ENCODE data around the gene FAM32A.

The FAM32A gene

DNA sequence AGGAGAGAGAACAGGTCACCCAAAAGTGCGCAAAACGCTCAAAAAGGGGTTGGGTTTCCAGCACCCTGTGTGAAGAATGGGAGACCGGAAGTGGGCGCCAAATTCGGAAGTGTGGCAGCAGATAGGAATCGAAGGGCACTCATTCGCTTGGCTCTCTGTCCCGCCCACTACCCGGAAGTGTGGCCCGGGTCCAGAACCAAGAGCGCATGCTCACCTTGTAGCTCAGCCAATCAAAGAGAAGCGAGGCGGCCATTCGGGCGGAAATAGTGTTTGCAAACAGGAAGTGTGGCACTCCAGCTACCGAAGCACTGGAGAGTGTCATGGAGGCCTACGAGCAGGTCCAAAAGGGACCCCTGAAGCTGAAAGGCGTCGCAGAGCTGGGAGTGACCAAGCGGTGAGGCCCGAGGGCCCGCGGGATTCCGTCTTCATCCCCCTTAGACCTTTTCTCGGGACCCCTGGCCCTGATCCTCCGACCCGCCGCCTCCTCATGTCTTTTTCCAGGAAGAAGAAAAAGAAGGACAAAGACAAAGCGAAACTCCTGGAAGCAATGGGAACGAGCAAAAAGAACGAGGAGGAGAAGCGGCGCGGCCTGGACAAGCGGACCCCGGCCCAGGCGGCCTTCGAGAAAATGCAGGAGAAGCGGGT, at the start of gene FAM32A:
FAM32A (plus strand) TSS at position 288 of the 645 bp plus-strand sequence; CDS start at position 321, 33 bp downstream.
- peak; percentile 98 for FAIRE-seq

DNA sequence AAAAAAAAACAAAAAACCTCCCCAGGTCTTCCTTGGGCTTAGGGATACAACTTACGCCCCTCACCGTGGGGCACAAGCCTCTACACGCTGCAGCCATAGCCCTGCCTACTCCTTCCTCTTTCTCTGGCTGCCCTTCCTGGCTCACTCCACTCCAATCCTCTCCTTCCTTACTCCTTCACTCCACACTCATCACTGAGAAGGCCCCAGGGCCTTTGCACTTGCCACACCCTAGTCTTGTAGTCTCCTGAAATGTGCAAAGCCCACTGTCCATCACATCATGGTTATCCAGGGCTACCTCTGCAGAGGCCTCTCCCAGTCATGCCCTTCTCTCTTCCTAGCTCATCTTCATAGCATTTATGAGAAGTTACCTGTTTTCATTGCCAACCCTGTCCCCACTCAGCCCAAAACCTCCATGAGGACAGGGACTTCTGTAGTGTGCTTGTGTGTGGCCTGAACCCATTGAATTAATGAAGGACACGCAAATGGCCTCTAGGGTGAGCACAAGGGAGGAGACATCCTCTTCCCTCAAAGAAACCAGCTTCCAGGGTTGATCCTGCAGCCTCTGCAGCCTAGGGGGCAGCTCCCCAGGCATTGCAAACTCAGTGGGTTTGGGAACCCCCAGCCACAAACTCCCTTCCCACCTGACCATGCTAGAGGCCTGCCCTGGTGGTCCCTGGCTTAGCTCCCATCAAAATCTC, 49.6 kb upstream of the FAM32A start:
- no peak for FAIRE-seq

DNA sequence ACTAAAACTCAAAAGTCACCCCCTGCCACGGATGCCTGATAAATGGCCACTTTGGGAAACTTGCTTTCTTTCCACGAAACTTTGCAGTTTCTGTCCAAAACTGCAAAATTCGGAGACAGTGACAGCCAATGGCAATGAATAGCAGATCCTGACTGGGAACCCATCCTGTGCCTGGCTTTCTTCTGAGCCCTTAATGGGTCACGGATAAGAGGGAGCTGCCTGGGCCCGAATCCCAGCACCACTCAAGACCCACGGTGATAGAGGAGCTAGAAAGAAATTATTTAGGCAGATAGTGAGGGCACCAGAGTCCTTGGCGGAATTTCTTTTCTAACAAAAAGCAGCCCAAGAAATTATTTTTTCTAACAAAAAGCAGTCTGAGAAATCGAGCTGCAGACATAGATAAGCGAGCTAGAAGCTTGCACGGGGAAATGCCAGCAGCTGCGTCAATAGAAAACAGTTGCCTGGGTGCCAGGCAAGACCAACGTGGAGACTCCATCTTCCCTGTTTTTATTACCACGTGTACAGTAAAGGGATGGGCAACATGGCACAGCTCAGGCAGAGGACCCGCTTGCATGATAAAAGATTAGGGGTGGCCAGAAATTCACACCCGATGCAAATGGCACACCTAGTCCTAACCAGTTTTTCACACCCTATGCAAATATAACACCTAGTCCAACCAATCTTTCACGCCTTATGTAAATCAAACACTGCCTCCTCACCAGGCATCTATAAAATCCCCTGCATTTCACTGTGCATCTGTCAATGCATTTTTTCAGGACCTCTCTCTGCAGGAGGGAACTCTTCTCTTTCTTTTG, 48.8 kb upstream of the FAM32A start:
- no peak for FAIRE-seq

DNA sequence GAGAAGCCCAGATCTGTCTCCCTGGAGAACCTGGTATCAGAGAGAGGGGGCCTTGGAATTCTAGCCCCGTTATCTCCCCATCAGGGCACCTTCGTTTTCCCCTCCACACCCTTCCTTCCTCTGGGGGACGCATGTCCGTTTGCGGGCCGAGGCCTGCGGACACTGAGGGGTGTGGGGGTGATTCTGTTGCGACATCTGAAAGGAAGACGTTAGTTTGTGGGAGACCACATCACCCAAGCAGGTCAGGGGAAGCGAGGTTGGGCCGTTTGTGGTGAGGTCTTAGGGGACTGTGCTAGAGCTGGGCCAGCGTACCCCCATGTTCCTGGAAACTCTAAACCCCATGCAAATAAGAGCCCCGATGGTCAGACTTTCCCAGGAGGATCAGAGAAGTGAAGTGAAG, 45.5 kb upstream of the FAM32A start:
- no peak for FAIRE-seq

DNA sequence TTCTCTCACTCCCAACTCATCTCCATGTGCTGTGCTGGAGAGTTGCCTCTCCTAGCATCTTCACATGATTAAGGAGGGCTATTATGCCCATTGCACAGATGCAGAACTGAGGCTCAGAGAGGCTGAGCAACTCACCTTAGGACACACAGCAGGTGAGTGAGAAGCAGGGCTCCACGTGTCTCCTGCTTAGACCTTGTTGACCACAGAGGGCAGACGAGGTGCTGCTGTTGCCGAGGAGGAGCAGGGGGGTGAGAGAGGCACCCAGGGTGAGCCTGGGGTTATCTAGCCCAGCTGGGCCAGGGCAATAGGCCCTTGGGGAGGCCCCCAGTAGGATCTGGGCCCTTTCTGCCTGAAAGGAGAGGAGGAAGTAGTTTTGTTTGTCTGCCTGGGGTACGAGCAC, 44.2 kb upstream of the FAM32A start:
- no peak for FAIRE-seq

DNA sequence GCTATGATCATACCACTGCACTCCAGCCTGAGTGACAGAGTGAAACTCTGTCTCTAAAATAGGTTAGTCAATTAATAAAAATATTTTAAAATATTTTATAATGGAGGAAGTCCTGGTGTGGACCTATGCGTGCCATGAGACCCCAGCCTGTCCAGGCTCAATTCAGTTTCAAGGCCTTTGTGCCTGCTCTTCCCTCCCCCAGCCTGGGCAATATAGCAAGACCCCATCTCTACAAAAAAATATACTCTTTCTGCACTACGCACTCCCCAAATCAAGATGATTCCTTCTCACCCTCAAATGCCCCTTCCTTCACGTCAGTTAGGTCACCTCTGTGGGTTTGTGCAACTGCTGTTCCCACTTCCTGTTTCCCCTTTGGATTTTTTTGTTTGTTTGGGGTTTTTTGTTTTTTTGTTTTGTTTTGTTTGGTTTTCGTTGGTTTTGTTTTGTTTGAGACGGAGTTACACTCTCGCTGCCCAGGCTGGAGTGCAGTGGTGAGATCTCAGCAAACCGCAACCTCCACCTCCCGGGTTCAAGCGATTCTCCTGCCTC, 43.1 kb upstream of the FAM32A start:
- FAIRE-seq = no peak

DNA sequence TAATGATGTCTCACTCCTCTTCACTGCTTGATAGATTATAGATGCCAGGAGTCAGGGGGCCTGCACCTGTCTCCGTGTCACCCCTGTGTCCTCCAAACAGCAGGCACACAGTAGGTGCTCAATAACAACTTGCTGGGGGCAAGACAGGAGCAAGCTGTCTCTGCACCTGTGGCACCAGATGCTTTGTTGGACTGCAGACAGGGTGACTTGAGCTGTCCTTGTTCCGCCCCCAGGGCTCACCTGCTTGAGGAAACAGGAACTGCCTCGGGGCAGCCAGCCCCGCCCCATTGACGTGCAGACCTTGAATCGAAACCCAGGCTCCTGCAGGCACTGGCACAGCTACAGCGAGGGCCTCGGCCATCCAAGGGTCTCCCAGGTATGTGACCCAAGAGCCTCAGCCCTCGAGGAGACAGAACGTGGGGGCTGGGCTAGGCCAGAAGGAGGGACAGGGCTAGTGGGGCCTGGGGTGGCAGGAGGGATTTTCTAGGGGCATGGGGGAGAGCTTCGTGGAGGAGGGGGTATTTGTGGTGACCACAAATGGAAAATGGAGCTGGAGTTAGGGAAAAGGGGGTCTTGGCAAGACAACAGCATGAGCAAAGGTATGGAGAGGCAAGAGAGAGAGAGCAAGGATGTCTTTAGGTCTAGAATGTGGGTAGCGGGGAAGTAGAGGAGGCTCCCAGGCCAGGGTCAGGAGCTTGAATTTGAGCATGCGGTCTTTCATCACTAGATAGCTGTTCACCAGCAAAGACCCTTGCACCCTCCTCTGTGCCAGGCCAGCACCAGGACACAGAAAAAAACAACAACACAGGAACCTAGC, 41.6 kb upstream of the FAM32A start, which contains the start of gene HSH2D:
HSH2D (plus strand) TSS at position 287 of the 817 bp plus-strand sequence. CDS start 5,066 bp downstream, outside the sequence.
- FAIRE-seq = no peak

DNA sequence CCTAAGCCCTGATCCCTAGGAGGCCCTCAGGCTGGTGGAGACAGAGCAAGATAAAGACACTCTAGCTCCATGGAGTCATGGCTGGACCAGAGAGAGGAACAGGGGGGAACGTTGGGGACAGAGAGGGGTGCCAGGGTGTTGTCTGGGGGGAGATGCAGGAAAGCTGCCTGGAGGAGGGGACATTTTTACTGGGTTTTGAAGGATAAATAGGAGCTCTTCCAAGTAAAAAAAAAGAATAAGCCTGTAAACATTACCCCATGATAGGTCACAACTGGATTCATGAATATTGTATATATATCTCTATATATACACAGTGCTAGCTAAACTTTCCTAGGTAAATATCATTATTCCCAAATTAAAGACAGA, 41.0 kb upstream of the FAM32A start:
- FAIRE-seq = no peak

DNA sequence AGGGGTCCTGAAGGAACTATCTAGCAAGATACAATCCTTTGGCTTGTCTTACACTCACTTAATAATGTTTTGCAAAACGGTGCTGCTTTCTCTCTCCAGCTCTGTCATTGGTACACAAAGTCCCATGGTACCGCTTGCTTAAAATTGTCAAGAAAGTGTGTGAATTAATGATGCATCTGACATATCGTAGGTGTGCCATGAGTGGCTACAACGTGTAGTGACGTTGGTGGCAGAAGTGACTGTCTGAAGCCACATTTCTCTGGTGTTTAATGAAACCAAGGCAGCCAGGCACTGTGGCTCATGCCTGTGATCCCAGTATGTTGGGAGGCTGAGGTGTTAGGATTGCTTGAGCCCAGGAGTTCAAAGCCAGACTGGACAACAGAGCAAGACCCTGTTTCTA, 39.1 kb upstream of the FAM32A start:
- FAIRE-seq = no peak

DNA sequence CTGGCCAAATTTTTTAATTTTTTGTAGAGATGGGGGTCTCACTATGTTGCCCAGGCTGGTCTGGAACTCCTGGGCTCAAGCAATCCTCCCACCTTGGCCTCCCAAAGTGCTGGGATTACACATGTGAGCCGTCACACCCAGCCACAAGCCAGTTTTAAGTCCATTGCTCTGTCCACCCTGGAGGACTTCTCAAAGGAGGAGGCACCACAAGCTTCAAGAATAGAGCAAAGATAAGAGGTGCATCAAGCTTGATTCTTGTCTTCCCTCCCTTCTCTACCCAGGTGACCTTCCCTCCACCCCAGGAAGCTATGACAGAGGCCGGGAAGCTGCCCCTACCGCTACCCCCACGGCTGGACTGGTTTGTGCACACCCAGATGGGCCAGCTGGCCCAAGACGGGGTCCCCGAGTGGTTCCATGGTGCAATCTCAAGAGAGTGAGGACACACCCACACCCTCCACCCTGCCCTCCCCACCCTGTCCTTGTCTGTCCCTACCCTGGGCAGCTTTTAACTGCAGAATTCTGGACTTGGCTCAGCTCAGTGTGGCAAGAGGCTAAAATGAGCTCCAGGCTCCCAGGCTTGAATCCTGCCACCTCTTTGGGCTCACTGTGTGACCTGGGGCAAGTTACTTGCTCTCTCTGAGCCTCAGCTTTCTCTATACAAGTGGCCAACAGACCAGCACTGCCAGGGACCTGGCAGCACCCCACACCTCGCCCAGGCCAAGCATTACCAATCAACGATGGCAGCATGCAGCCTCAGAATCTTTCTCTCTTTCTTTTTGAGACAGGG, 36.6 kb upstream of the FAM32A start:
- FAIRE-seq = no peak

DNA sequence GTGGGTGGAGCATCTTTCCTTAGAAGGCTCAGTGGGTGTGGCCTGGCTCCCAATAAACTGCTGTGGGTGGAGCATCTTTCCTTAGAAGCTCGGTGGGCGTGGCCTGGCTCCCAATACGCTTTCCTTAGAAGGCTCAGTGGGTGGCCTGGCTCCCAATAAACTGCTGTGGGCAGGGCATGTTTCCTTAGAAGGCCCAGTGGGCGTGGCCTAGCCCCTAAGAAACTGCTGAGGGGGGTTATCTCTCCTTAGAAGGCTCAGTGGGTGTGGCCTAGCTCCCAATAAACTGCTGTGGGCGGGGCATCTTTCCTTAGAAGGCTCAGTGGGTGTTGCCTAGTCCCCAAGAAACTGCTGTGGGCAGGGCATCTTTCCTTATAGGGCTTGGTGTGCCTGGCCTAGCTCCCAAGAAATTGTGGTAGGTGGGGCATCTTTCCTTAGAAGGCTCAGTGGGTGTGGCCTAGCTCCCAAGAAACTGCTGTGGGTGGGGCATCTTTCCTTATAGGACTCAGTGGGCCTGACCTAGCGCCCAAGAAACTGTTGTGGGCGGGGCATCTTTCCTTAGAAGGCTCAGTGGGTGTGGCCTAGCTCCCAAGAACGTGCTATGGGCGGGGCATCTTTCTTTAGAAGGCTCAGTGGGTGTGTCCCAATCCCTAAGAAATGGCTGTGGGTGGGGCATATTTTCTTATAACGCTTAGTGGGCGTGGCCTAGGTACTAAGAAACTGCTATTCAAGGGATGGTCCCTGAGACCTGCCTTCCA, 31.5 kb upstream of the FAM32A start:
- FAIRE-seq = no peak

DNA sequence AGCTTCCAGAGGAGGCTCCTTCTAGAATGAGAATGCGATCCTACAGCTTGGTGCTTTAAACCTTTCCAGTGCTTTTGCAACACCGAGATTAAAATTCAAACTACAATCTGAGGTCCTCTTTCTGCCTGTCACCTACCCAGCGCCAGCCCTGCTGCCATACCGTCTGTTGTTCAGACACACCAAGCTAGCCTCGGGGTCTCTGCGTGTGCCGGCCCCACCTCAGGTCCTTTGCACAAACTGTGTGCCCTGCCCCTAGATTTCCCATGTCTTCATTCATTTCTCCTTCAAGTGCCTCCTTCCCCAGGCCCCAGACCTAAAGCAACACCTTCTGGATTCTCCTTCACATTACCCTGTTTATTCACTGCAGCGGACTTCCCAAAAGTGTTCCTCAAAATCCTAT, 30.7 kb upstream of the FAM32A start:
- FAIRE-seq = no peak

DNA sequence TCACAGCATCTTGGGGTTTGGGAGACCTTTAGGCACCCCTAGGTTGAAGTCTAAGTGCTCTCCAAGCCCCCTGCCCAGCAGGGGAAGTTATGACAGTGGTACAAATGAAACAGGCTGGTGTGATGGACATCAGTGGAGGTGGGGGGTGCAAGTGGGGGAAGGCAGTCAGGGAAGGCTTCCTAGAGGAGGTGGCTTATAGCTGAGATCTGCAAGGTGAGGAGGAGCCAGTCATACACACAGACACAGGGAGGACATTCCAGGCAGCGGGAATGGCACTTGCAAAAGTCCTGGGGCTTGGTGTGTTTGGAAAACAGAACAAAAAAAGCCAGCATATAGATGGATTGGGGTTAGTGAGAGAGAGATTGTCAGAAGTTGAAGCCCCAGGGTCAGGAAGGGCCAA, 30.1 kb upstream of the FAM32A start:
- FAIRE-seq = no peak

DNA sequence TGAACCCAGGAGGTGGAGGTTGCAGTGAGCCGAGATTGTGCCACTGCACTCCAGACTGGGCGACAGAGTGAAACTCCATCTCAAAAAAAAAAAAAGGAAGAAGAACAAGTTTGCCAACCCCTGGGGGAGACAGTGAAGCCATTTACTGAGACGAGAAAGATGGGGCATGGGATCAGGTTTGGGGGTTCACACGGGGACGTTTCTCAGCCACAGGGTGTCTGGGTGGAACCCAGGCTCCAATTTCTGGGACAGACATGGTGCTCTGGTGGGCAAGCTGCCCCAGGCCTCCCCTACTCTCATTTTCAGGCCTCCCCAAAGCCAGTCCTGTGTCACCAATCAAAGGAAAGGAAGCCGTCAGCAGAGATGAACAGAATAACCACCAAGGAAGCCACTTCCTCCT, 28.3 kb upstream of the FAM32A start:
- FAIRE-seq = no peak

DNA sequence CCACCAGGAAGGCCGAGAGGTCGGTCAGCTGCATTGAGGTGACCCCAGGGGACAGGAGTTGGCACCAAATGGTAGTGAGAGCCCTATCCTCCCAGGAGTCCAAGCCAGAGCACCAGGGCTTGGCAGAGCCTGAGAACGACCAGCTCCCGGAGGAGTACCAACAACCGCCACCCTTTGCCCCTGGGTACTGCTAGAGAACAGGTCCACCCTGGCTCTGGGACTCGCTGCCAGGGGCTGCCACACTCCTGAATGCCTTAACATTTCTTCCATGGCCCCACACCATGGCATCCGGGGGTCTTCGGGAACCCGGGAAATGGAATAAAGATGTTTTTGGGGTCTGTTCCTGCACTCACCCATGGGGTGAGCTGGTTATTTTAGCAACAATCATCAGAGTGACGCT, 27.6 kb upstream of the FAM32A start:
- FAIRE-seq = no peak

DNA sequence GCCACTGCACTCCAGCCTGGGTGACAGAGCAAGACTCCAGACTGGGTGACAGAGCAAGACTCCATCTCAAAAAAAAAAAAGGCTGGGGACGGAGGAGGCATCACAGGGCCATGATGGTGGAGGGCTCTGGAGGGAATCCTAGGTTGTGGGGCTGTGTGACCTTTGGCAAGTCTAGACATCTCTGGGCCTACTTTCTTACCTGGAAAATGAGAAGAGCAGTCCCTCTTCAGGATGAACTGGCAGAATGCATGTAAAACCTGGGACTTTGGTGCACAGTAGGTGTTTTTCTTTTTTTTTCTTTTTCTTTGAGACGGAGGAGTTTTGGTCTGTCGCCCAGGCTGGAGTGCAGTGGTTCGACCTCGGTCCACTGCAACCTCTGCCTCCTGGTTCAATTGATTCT, 25.6 kb upstream of the FAM32A start:
- FAIRE-seq = no peak

DNA sequence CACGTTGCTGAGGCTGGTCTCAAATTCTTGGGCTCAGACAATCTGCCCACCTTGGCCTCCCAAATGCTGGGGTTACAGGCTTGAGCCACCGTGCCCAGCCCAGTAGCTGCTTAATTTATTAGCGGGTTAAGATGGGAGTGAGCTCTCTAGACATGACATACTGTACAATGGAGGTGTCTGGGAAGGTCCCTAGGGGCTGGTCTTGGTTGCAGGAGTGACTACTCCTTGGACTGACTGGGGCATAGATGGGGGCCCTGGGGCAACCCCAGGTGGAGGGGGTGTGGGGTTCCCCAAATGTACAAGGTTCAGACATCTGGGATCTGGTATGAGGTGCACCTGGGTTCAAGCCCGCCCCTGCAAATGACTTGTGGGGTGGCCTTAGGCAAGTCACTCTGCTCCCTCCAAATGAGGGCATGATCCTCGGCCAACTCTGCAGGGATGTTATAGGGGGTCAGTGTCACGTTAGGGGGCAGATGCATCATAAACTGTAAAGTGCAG, 24.7 kb upstream of the FAM32A start:
- FAIRE-seq = no peak

DNA sequence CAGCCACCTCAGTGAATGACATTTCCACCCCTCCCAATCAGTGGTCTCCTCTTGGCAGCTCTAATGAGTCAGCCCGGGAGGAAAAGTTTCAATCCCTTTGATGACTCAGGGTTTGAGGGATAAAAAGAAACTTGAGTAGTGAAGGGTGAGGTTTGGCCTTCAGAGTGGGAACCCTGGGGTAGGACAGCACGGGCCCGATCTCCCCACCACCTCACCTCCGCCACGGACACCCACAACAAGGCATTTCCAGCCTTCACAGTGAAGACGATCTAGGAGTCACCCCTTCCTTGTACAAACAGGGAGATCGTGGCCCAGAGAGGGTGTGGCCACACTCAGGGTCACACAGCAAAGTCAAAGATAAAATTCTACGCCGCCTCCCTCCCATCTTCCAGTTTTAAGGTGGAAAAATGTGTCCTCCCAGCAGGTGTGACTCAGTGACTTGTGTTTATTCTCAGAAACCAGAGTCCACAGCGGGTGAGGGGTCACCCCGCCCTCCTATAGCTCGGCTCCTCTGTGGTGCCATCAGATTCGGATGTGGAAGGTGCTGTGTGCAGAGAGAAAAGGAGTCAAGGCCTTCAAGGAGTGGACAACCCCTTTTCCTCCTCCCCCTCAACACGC, 24.2 kb upstream of the FAM32A start:
- no peak for FAIRE-seq

DNA sequence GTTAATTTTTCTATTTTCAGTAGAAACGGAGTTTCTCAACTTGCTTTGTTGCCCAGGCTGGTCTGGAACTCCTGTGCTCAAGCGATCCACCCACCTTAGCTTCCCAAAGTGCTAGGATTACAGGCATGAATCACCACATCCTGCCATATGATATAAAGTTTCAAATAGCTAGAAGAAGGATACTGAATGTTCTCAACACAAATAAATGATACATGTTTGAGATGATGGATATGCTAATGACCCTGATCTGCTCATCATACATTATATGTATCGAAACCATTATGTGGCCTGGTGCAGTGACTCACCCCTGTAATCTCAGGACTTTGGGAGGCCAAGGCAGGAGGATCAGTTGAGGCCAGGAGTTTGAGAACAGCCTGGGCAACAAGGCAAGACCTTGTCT, 23.4 kb upstream of the FAM32A start:
- no peak for FAIRE-seq

DNA sequence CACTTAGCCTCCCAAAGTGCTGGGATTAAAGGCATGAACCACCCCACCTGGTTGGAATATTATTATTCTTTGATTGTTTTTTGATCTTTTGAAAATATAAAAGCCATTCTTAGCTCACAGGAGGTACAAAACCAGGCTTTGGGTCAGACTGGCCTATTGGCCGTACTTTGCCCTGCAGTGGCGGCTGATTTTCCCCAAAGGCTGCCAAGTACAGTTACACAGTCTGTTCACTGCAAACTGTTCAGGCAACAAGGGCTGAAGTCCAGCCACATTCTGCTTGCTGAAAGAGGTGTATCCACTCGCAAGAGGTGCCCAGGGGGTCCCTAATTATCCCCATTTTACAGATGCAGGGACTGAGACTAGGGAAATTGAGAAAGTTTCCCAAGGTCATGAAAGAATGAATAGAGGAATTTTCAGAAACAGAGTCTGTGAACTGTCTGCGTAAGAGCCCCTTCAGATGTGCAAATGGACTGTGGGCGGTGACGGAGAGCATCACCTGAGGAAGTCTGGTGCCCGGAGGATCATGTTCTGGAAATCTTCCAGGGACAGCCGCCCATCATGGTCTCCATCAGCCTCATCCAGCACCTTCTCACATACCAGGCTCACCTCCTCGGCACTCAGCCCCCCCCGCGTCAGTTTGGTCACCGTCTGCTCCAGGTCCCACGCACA, 20.9 kb upstream of the FAM32A start:
- FAIRE-seq = no peak
